Left ventricle myocardium inferior (tissue), 1 donor: ENCODE data around the gene DACH1. TPM values are rescaled to one million over a fixed set of nuclear protein-coding genes. Genes with fewer than 3 reads are reported as not detected.

Experiments
- DNase-seq: peaks from one replicate; pipeline ENCODE4 v3.0.0-alpha.2; 2020
- H3K27ac ChIP-seq: fragments of 200-600 bp; replicated peaks from 2 replicates; pipeline ENCODE4 v1.8.0; 2021
- H3K27me3 ChIP-seq: fragments of 200-600 bp; 2 replicates; pipeline ENCODE4 v1.8.0; 2021; ENCODE audit warnings: low read depth
- H3K36me3 ChIP-seq: fragments of 200-600 bp; 2 replicates; pipeline ENCODE4 v1.8.0; 2021
- H3K4me1 ChIP-seq: fragments of 200-600 bp; 2 replicates; pipeline ENCODE4 v1.8.0; 2021
- H3K4me3 ChIP-seq: fragments of 200-600 bp; 2 replicates; pipeline ENCODE4 v1.8.0; 2021; ENCODE audit warnings: mild to moderate bottlenecking, moderate library complexity
- H3K9me3 ChIP-seq: fragments of 200-600 bp; replicated peaks from 2 replicates; pipeline ENCODE4 v1.8.0; 2021
- intact Hi-C: fragments of 100-400 bp; cut with micrococcal nuclease; formaldehyde crosslinking; loops from one replicate; pipeline ENCODE4 v1.11.0; 2022
- total RNA-seq: library from RNA; stranded (reverse); fragmentation: NEBNext Ultra II Directional; extraction: Animal tissue kit (Norgen Biotek cat#: 25700); gene quantifications from one replicate; pipeline ENCODE4 v1.2.1, GENCODE V29; 2021
- TF ChIP-seq, protein P1 (sequence below): fragments of 200-600 bp; IDR thresholded peaks from 2 replicates; pipeline ENCODE4 v1.8.0; 2021; ENCODE audit warnings: antibody characterized with exemption, mild to moderate bottlenecking, borderline replicate concordance
- donor health status: DM: no; HTN: yes; CAD: no; lungs with severe emphysema.

DACH1 gene
- total RNA-seq, 1 donor from 2014 or later: 3.4 TPM

DNA sequence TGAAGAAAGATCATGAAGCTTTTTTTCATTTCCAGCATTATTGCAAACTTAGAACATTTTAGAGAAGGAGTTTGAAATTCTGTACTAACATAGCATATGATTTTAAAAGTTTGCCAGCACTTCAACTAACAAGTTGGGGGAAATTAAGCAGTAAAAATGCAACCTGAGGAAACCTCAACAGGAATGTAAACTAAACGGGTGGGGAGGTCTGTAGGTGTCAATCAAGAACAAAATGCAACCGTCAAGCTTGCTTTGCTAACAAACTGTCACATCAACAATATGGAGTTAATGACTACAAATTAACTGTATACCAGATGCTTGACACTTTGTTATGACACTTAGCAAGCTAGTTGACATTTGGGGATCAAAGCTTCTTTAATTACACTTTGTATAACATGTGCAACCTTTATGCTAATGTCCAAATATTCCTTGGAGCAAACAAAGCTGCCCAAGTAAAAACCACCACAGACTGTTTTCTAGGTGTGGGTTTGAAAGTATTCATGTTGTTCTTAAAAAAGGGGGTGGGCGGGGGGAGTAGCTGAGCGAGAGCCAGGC is 52.1 kb downstream of the DACH1 start:
- no peak for DNase-seq
- no peaks in the 10 kb centered on the region for H3K9me3 ChIP-seq
- intact Hi-C loops: no loop called here
- H3K36me3 ChIP-seq: no peaks in the 10 kb centered on the region
- TF ChIP-seq, protein P1, sequence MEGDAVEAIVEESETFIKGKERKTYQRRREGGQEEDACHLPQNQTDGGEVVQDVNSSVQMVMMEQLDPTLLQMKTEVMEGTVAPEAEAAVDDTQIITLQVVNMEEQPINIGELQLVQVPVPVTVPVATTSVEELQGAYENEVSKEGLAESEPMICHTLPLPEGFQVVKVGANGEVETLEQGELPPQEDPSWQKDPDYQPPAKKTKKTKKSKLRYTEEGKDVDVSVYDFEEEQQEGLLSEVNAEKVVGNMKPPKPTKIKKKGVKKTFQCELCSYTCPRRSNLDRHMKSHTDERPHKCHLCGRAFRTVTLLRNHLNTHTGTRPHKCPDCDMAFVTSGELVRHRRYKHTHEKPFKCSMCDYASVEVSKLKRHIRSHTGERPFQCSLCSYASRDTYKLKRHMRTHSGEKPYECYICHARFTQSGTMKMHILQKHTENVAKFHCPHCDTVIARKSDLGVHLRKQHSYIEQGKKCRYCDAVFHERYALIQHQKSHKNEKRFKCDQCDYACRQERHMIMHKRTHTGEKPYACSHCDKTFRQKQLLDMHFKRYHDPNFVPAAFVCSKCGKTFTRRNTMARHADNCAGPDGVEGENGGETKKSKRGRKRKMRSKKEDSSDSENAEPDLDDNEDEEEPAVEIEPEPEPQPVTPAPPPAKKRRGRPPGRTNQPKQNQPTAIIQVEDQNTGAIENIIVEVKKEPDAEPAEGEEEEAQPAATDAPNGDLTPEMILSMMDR: no peak
- no peak overlapping the region for H3K4me3 ChIP-seq
- H3K4me1 ChIP-seq: no peaks in the 10 kb centered on the region
- no peaks in the 10 kb centered on the region for H3K27me3 ChIP-seq
- no peak overlapping the region for H3K27ac ChIP-seq

DNA sequence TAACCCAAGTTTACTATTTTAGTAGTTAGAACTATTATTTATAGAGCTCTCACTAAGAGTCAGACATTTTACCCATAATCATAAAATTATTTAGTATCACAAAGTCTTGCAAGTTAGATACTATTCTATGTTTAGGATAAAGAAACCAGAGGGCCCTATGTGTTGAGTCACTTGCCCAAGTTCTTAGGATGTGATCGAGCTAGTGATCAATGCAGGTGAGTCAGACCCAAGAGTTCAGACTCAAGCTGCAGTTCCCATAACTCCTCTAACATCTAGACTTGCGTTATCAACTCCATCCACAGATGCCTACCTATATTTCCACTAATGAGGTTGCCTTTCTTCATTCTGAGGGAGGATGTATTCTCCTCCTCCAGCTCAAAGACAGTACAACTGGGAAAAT is 53.8 kb downstream of the DACH1 start:
- no peak for DNase-seq
- TF ChIP-seq, protein P1: no peak
- H3K36me3 ChIP-seq: no peaks in the 10 kb centered on the region
- H3K27me3 ChIP-seq: no peaks in the 10 kb centered on the region
- no peaks in the 10 kb centered on the region for H3K9me3 ChIP-seq
- intact Hi-C loops: no loop called here
- H3K4me1 ChIP-seq: no peaks in the 10 kb centered on the region
- no peak overlapping the region for H3K4me3 ChIP-seq
- no peak overlapping the region for H3K27ac ChIP-seq

DNA sequence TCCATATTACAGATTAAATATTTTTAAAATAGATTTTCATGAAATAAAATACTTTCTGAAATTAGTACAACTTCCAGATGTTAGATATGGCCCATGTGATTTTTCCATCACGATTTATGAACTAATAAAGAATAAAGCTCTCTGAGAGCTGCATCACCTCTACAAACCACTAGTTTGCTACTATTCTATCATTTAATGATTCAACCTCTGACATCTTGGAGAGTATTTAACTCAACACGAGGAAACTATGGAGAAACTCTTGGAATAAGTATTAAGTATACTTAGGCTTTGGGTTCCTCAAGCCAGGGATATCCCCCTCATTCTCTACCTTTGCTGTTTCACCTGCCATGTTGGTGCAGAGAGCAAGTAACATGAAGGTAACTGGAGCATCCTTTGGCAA is 55.7 kb downstream of the DACH1 start:
- Histone ChIP-seq H3K27ac (no peak overlapping the region), H3K9me3 (no peaks in the 10 kb centered on the region), H3K4me1 (no peaks in the 10 kb centered on the region), H3K27me3 (no peaks in the 10 kb centered on the region), H3K36me3 (no peaks in the 10 kb centered on the region), H3K4me3 (no peak overlapping the region)
- TF ChIP-seq, protein P1: no peak
- intact Hi-C loops: no loop called here
- DNase-seq: no peak

DNA sequence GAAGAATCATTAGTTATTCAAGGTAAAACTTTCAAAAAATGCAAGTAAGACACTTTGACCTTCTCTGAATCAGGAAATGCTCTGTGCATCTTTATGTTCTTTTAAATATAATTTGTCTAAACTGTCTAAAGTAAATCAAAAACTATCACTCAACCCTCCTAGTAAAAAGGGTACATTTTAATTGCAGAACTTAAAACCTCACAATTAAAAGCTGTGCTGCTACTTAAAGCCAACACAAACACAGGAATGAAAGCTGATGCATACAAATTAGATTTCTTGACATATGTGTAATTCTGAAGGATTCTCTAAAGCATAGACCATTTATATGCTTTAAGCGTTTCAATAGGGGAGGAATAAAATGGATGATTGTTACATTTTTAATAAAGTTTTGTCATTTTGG is 58.3 kb downstream of the DACH1 start:
- TF ChIP-seq, protein P1: no peak
- Histone ChIP-seq H3K4me1 (no peaks in the 10 kb centered on the region), H3K27ac (no peak overlapping the region), H3K4me3 (no peak overlapping the region), H3K27me3 (no peaks in the 10 kb centered on the region), H3K9me3 (no peaks in the 10 kb centered on the region), H3K36me3 (no peaks in the 10 kb centered on the region)
- intact Hi-C loops: no loop called here
- no peak for DNase-seq

DNA sequence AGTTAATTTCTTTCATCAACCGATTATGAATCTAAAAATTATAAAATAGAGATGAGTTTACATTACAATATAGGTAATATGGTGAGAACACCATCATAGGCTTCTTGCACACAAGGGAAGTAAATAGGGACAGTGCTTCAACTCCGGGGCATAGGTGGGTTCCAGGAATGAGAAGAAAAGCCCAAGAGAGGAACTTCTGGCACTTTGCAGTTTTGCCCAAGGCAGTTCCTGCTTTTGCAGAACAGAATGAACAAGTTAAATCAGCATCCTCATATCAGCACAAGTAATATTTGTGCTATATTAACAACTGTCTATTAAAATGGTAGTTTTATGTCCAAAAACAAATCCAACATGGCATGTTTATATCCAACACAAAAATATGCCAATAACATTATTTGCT is 60.1 kb downstream of the DACH1 start:
- Histone ChIP-seq H3K4me3 (no peak overlapping the region), H3K27me3 (no peaks in the 10 kb centered on the region), H3K36me3 (no peaks in the 10 kb centered on the region), H3K27ac (no peak overlapping the region), H3K4me1 (no peaks in the 10 kb centered on the region), H3K9me3 (no peaks in the 10 kb centered on the region)
- no peak for DNase-seq
- intact Hi-C loops: no loop called here
- TF ChIP-seq, protein P1: no peak
